Esophagus squamous epithelium (tissue), 5 donors: ENCODE results near the gene SFXN5. TPM values are rescaled to one million over a fixed set of nuclear protein-coding genes. Genes with fewer than 3 reads are reported as not detected.
A peak's percentile ranks its signal among the peaks of the same experiment; 100 is the strongest.

ENCODE experiments used
- DNase-seq: peaks from one replicate; lab custom pipeline; 2025; lab: John Stamatoyannopoulos, UW
- H3K27ac ChIP-seq, 4 donors: fragments of 200-600 bp; sonication (generic); one replicate each; pipeline ENCODE4 v1.5.1; 2016 to 2019; ENCODE audit warnings: mild to moderate bottlenecking in 1 of 4
- H3K27me3 ChIP-seq, 4 donors: fragments of 200-600 bp; sonication (generic); 1 replicate in 3 of 4; 2 replicates in 1 of 4; pipeline versions ENCODE4 v1.5.1 to v1.6.0; 2017 to 2021; ENCODE audit warnings: antibody characterized with exemption in 1 of 4
- H3K36me3 ChIP-seq, 3 donors: fragments of 200-600 bp; sonication (generic); one replicate each; pipeline ENCODE4 v1.5.1; 2016 to 2019
- H3K4me1 ChIP-seq, 3 donors: fragments of 200-600 bp; sonication (generic); one replicate each; pipeline ENCODE4 v1.5.1; 2017 to 2019
- H3K4me3 ChIP-seq, 4 donors: fragments of 200-600 bp; sonication (generic); 1 replicate in 3 of 4; 2 replicates in 1 of 4; pipeline ENCODE4 v1.5.1; 2016 to 2019; ENCODE audit warnings: mild to moderate bottlenecking in 2 of 4, moderate library complexity in 1 of 4
- H3K9me3 ChIP-seq, 3 donors: fragments of 200-600 bp; sonication (generic); one replicate each; pipeline ENCODE4 v1.5.1; 2016 to 2019
- POLR2A ChIP-seq, 4 donors: fragments of 450-650 bp; IDR thresholded peaks; one replicate each; pipeline ENCODE4 v1.6.1; 2017; ENCODE audit warnings: antibody characterized with exemption in 4 of 4, mild to moderate bottlenecking in 4 of 4, moderate library complexity in 3 of 4
- WGBS, 2 donors: methylation state at CpG; one replicate each; pipeline ENCODE4 v1.1.5; 2018; 5-methylcytosine and 5-hydroxymethylcytosine counted together
- intact Hi-C: fragments of 100-400 bp; cut with DNase I; formaldehyde crosslinking; loops from one replicate; pipeline ENCODE4 v1.15.0; 2022
- total RNA-seq, 4 donors: library from RNA; depleted of rRNA; stranded (reverse); fragments of >200 nt; gene quantifications; one replicate each; pipeline ENCODE4 v1.1.0, GENCODE V29; 2016
- TF ChIP-seq, protein P1 (sequence below), 6 experiments: fragments of 450-650 bp in 4 of 6; fragments of 200-600 bp in 2 of 6; sonication (generic) in 2 of 6; IDR thresholded peaks; one replicate each; pipeline ENCODE4 v1.5.1; 2016 to 2019; ENCODE audit warnings: antibody characterized with exemption in 6 of 6, mild to moderate bottlenecking in 4 of 6, moderate library complexity in 4 of 6
- donor health status: DM: yes; HTN: yes; CAD: no.

The SFXN5 gene
- total RNA-seq, 4 donors from 2014 or later, result 4.2 to 16.4 (median 12.7) TPM

DNA sequence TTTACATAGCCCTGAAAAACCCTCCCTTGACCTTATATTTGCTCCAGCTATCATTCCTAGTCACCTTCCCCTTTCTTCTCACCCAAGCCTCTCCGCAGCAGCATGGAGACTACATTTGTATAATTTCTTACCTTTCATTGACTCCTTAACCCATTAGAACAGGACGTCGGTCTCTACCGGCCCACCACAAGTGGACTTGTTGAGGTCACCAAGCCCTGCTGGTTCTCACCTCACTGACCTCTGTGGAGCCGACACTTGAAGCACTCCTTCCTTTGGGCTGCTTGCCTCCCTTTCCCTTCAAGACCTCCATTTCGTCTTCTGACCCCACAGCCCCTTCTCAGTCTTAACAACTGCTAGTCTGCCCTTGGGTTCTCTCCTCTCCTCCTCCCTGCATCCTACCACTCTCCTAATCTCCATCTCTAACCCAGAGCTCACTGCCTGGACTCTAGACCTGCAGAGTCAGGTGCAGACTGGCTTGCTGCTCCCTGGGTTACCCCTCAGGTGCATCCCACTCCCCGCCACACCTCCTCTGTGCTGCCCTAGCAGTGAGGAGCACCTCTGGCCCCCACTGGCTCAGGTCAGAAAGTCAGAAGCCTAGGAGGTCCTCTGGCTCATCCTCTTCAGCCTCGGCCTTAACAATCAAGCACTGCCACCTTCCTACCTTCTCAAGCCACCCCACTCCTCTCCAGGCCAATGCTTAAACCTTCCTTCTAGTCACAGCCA, 5.3 kb upstream of the SFXN5 start:
- Histone ChIP-seq H3K4me3 (no peak overlapping the region), H3K27ac (no peak overlapping the region), H3K27me3 (no peaks in the 10 kb centered on the region), H3K4me1 (peaks cover 7 to 19% (median 7%) of the 10 kb centered on the region in 3 donors), H3K9me3 (no peaks in the 10 kb centered on the region), H3K36me3 (peaks cover 0 to 72% (median 6%) of the 10 kb centered on the region in 3 donors)
- intact Hi-C loops, result no loop called here
- 85 to 90% methylated on average over 7 to 8 of the region's 8 CpGs for WGBS, 2 donors
- DNase-seq, result no peak
- TF ChIP-seq, protein P1, sequence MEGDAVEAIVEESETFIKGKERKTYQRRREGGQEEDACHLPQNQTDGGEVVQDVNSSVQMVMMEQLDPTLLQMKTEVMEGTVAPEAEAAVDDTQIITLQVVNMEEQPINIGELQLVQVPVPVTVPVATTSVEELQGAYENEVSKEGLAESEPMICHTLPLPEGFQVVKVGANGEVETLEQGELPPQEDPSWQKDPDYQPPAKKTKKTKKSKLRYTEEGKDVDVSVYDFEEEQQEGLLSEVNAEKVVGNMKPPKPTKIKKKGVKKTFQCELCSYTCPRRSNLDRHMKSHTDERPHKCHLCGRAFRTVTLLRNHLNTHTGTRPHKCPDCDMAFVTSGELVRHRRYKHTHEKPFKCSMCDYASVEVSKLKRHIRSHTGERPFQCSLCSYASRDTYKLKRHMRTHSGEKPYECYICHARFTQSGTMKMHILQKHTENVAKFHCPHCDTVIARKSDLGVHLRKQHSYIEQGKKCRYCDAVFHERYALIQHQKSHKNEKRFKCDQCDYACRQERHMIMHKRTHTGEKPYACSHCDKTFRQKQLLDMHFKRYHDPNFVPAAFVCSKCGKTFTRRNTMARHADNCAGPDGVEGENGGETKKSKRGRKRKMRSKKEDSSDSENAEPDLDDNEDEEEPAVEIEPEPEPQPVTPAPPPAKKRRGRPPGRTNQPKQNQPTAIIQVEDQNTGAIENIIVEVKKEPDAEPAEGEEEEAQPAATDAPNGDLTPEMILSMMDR (IDR thresholded peaks at IDR 0.05), result no peak
- TF ChIP-seq POLR2A (IDR thresholded peaks at IDR 0.05), result no peak

- Histone ChIP-seq H3K27ac (no peak overlapping the region), H3K4me3 (no peak overlapping the region), H3K9me3 (no peaks in the 10 kb centered on the region), H3K36me3 (peaks cover 0 to 65% (median 6%) of the 10 kb centered on the region in 3 donors), H3K4me1 (peaks cover 7 to 21% (median 7%) of the 10 kb centered on the region in 3 donors), H3K27me3 (no peaks in the 10 kb centered on the region)
- intact Hi-C loops, result no loop called here
- TF ChIP-seq, protein P1 (IDR thresholded peaks at IDR 0.05), result no peak
- TF ChIP-seq POLR2A (IDR thresholded peaks at IDR 0.05), result no peak
- 34 to 75% methylated on average over 7 to 10 of the region's 23 CpGs for WGBS, 2 donors
- no peak for DNase-seq
These were observed 4.2 kb upstream of the SFXN5 start for GRCh38 chr2:73075477-73076373.

DNA sequence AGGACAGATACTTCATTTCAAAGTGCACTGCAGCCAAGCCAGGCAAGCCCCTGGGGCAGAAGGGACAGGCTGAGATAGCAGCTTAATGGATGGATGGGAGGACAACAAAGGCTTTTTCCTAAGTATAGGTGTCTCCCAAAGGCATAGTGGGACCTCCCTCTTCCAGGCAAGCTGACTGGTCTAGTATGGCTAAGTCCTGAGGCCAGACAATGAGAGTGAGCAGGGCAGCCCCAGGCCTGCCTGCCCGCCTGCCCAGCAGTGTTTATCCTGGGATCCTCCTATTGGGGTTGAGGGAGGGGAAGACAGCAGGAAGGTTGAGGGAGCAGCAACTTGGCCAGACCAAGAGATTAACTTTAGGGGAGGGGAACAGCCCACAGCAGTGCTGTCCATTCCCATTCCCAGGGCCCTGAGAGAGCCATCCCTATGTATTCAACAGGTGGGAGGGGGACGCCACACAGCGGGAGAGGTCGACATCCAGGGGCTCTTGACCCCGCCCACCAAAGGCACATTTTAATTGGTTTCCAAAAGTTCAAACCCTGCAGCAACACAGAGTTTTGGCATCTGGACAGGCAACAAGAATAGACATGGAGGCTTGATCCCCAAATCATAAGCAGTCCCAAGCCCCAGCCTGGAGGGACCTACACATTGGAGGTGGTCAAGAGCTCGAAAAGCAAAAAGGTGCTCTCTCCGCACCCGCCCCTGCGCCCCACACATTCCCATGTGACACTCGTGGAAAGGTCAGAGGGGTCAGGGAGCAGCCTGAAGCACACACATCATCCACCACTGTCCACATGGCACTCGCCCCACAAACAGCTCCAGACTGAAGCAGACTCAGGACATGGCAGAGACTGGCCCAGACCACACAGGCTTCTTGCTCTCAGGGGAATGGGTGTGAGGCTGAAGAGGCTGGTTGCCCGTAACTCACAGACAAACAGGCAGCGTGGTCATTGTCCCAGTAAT, 2.9 kb upstream of the SFXN5 start:
- 76 to 88% methylated on average over 7 to 9 of the region's 13 CpGs for WGBS, 2 donors
- H3K4me1 ChIP-seq, result peaks cover 8 to 35% (median 16%) of the 10 kb centered on the region in 3 donors

DNA sequence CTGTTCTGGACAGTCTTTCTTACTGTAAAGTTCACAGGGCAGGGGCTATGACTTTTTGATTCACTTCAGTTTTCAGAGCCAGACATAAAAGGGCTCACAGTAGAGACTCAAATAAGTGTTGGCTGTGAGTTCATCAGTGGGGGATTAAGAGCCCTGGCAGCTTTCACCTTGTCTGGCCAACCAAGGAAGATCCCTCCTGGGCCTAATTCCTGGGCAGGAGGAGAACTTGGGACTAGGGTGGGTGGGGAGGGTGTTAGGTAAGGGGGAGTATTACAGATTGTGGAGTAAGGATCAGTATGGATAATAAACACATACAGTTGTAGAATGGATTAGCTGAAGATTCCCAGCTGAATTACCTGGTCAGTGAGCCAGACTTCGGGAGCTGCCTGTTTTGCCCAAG, 904 bp upstream of the SFXN5 start:
- H3K4me1 ChIP-seq, result peaks cover 15 to 54% (median 27%) of the 10 kb centered on the region in 3 donors
- no peak for DNase-seq
- no peaks in the 10 kb centered on the region for H3K27me3 ChIP-seq
- H3K4me3 ChIP-seq, result peak overlapping the region; percentile 70 to 94 (median 92)
- no peaks in the 10 kb centered on the region for H3K9me3 ChIP-seq
- TF ChIP-seq POLR2A (IDR thresholded peaks at IDR 0.05), result no peak
- TF ChIP-seq, protein P1 (IDR thresholded peaks at IDR 0.05), result no peak
- peak overlapping the region; percentile 86 to 97 (median 94) for H3K27ac ChIP-seq
- intact Hi-C loops, result no loop called here
- H3K36me3 ChIP-seq, result peaks cover 0 to 35% (median 0%) of the 10 kb centered on the region in 3 donors
- 73 to 100% methylated on average over 1 of the region's 1 CpG for WGBS, 2 donors

More for the DNA sequence above, 2.9 kb upstream of the SFXN5 start:
- intact Hi-C loops, result no loop called here
- Histone ChIP-seq H3K36me3 (peaks cover 0 to 51% (median 1%) of the 10 kb centered on the region in 3 donors), H3K27me3 (no peaks in the 10 kb centered on the region), H3K9me3 (no peaks in the 10 kb centered on the region), H3K27ac (no peak overlapping the region), H3K4me3 (no peak overlapping the region)
- TF ChIP-seq POLR2A (IDR thresholded peaks at IDR 0.05), result no peak
- TF ChIP-seq, protein P1 (IDR thresholded peaks at IDR 0.05), result no peak
- DNase-seq, result no peak
